HG02943 (cell line): ENCODE measurements around the gene PIBF1.
"Not testable (repeated sequence)": the region's sequence is repeated elsewhere in the genome, so short reads cannot be mapped to it uniquely, and the experiment has no call there.

Experiments
- ATAC-seq: cut with Tn5 transposase; IDR thresholded peaks from one replicate; pipeline ENCODE4 v1.9.1; 2021; ENCODE audit warnings: mild to moderate bottlenecking, low read depth, moderate library complexity; ENCODE audit not compliant: unreplicated experiment

Gene PIBF1

DNA sequence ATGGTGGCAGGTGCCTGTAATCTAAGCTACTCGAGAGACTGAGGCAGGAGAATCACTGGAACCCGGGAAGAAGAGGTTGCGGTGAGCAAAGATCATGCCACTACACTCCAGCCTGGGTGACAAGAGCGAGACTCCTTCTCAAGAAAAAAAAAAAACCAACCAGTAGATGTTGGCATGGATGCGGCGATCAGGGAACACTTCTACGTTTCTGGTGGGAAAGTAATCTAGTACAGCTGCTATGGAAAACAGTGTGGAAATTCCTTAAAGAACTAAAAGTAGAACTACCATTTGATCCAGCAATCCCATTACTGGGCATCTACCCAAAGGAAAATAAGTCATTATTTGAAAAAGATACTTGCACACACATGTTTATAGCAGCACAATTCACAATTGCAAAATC is 119.6 kb downstream of the PIBF1 start:
- not testable (repeated sequence) for ATAC-seq

DNA sequence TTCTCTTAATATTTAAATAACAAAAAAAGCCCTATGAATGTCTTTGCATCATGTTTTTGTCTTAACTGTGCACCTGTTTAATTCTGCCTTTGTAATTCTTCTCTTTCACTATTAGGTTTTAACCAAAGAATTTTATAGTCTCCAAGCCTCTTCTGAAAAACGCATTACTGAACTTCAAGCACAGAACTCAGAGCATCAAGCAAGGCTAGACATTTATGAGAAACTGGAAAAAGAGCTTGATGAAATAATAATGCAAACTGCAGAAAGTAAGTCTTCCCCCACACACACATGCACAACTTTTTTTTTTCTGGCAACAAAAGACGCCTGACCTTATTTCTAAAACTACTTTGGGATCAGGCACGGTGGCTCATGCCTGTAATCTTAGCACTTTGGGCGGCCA is 126.5 kb downstream of the PIBF1 start:
- ATAC-seq, result no peak

DNA sequence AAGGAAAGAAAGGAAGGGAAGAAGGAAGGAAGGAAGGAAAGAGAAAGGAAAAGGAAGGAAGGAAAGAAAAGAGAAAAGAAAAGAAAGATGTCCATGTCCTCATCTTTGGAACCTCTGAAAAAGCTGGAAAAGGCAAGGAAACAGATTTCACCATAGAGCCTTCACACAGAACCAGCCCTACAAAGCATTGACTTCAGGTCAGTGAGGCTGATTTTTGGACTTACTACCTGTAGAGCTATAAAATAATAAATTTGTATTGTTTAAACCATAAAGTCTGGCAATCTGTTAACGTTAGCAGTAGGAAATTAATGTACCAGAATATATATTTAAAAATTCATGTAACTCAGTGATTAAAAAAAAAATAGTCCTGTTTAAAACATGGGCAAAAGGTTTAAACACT is 130.0 kb downstream of the PIBF1 start:
- ATAC-seq, result no peak

DNA sequence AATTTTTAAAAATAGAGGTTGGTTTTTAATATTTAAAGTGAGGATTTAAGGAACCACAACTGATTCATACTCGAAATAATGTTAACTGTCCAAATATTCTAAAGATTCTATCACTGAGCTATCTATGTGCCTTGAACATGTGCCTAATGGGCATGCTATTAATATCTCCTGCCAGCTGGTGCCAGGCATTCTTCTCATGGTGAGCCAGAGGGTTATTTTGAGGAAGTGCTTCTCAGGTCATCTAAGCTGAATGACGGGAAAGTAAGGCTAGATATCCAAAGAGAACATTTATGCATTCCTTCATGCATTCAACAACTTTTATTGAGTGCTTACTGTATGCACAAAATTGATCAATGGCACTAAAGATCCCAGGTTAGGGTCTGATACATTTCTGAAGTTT is 138.2 kb downstream of the PIBF1 start:
- ATAC-seq, result no peak

DNA sequence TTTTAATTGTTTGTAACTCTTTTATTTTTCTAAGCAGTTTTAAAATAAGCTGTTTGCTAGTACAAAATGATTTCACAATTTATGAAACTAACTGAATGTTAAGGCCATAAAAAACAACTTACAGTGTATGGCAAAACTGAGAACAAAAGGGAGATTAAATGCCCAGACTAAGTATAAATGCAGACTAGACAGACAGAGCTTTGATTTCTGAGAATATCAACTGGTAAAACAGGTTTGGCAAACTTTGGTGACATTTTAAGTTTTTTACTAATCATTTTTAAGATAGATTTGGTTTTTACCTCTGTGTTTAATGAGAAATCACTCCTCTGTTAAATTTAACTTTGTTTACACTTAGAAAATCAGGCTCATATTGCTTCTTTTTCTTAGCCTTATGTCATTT is 149.4 kb downstream of the PIBF1 start:
- ATAC-seq, result no peak

DNA sequence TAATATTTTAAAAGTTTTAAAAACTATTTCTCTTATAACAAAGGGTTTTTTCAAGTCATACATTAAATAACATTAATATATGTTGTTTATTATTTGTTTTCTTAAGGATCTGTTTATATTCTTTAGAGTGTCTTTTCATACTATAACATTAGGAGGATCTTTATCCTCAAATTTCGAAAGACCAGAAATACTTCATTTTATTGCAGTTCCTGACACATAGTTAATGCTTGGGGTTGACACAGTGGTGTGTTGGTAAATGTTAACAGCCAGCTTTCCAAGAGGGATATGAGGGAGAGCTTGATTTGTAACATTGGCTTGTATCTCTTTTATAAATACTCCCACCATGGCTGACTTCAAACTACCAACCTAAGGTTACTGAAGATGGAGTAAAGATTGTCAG is 150.3 kb downstream of the PIBF1 start:
- ATAC-seq, result no peak

DNA sequence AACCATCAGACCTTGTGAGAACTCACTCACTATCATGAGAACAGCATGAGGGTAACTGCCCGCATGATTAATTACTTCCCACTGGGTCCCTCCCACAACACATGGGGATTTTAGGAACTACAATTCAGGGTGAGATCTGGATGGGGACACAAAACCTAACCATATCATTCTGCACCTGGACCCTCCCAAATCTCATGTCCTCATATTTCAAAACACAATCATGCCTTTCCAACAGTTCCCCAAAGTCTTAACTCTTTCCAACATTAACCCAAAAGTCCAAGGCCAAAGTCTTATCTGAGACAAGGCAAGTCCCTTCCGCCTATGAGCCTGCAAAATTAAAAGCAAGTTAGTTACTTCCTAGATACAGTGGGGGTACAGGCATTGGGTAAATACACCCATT is 164.3 kb downstream of the PIBF1 start:
- ATAC-seq, result not testable (repeated sequence)

DNA sequence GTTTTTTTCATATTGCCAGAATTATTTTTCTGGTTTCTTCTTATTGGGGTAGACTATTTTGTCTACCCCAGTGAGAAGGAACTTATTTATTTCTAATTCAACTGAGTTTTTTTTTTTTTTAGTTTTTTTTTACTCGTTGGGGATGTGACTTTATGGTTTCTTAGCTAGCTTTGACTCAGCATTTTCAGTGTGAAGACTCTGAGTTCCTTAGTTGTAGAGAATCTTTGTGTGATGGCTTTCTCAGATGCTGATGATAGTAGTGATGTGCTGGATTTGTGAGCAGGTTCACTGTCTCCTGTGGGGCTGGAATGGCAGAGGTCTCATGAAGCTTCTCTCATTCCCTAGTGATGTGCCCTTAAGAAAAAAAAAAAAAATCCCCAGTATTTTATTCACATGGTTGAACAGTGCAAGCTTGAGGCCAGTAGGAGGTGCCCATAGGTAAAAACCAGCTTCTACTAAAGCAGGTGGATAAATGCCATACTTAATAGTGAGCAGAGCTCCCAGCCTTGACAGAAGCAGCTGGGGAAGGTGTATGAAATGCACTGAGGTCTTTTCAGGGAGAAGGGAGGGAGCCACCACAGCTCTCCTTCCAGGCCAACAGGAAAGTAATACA is 170.7 kb downstream of the PIBF1 start:
- no peak for ATAC-seq

DNA sequence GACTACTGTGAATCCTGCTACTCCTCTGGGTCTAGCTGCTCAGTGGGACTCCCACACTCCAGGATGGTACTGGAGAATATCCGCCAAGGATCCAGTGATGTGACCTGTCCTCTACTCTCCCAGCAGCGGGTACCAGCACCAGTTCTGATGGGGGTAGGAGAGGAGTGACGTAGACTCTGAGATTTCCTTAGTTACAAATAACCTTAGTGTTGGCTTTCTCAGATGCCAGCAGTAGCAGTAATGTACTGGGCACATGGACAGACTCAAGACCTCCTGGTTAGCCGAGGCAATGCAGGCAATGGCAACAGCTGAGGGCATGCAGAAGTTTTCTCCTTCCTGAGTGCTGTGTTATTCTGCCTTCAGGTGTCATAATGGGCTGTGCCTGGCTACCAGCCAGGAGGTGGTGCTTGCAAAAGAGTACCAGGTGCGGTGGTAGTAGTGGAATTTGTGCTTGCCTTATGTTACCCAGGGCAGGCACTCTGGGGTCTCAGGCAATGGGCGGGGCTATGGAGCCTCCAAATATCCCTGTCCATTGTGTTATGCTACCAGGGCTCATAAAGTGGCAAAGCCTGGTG is 171.5 kb downstream of the PIBF1 start:
- ATAC-seq, result no peak

DNA sequence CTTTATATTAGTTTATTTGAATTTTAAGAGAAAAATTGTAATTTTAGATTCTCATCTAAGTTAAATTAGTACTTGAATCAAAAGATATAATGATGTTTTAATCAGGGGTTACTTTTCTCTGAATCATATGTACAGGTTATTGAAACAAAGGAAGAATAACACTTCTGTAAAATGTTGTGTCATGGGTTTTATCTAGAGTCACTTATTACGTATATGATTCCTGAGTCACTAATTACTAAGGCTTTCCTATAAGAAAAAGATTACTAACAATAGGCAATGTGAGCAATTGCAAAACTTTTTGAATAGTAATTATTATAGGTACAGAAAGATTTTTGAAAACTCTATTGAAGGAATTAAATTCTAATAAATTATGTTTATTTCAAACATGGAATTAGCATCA is 177.7 kb downstream of the PIBF1 start:
- ATAC-seq, result no peak

DNA sequence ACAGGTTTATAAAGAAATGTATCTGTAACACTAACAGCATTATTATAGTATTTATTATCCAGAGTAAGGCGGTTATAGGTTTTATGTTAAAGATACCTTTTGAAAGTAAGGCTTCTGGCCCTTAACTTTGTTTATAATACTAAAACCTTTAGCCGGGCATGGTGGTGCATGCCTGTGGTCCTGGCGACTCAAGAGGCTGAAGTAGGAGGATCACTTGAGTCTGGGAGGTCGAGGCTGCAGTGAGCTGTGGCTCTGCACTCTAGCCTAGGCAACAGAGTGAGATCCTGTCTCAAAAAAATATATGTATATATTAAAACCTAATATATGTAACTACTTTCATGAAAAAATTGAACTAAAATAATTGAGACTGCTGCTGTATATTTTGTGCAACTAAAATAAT is 178.2 kb downstream of the PIBF1 start:
- no peak for ATAC-seq

DNA sequence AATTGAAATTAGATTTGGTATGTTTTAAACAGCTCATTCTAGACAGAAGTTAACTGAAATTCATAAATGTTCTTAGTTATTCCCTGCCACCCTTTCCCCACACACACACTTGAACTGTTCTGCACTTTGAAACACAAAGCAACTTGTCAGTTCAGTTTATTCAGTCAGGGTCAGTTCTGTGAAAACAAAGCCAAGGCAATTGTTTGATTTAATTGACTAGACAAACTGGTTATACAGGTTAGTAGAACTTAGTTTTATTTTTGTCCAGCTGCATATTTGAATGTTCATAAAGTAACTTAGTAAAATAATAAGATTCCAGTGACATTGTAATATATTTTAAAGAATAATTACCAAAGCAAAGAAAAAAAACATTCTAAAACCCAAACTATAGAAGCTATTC is 178.6 kb downstream of the PIBF1 start:
- ATAC-seq, result no peak

DNA sequence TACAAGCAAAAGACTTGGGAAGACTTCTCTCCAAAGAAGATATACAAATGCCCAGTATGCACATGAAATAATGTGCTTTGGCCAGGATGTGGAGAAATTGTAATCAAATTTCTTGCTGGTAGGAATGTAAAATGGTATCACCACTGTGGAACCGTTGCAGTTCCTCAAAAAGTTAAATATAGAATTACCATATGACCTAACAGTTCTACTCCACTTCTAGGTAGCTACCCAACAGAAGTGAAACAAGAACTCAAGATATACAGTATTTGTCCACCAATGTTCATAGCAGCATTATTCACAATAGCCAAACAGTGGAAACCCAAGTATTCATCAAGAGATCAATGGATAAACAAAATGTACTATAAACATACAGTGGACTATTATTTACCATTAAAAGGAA is 181.8 kb downstream of the PIBF1 start:
- ATAC-seq, result no peak

DNA sequence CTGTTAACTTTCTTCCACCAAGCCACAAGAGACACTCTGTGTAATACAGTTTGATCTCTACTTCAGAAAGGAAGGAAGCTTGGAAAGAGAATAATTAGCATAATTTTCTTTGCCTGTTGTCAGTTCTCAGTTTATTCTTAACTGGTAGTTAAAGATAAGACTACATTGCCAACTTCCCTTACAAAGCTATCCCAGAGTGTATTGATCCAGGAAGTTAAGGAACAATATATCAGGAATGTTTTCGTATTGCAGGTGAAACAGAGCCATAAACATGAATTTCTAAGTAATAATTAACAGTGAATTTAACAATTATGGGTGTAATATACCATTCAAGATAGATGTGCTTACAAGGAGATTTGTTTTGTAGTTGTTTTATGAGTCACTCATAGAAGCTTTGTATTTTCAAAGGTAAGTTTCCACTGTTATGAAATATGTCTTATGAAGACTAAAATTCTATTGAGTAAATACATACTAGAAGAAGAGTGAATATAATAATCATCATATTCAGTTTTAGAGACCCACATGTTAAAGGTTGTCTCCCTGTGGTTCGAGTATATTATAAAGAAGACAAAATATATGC is 188.5 kb downstream of the PIBF1 start:
- ATAC-seq, result no peak

DNA sequence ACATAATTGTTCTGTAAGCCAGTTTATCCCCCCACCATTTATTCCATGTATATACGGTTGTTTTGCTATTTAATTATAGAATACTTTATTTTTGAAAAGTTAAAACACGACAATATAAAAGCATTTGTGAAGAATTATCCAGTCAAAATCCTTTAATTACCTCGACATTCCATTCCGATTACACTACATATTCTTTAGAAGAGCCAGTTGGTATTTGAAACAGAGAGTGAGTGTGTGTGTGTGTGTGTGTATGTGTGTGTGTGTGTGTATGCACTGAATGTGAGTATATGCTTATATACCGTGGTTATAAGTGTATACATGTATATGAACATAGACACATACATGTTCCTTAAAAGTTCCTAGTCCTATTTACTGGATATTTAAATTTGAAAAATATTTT is 189.0 kb downstream of the PIBF1 start:
- no peak for ATAC-seq

DNA sequence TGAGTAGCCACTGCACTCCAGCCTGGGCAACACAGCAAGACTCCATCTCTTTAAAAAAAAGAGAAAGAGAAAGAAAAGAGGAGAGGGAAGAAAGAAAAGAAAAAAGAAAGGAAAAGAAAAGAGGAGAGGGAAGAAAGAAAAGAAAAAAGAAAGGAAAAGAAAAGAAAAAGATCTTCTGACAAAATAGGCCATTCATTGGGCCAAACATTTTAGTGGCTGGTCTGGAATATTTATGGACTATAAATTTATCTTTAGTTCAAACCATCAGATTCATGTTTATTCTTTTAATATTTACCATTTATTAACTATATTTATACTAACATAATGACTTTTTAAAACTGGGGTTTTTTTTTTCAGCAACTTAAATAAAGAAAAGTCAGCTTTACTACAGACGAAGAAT is 191.3 kb downstream of the PIBF1 start:
- ATAC-seq, result no peak

DNA sequence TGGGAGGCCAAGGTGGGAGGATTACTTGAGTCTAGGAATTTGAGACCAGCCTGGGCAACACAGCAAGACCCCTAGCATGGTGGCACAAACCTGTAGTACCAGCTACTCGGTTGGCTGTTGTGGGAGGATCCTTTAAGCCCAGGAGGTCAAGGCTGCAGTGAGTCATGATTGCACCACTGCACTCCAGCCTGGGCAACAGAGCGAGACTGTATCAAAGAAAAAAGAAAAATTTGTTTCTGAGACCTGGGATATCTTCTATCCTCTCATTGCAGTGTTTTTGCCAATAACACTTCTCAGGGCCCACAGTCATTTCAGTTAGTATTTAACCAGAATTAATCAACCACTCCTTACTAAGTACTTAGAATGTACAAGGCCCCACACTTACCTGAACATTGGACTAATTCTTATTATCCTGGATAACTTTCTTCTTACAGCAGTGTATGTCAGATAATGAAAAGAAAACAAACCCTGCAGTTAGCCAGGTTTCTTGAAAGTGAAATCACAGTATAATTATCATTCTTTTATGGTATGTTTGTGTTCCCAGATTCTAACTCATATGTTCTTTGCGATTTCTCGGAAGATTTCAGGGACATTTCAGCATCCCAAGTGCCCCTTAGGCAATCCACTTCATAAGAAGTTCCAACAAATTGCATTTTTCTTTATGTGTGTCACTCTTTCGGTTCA is 201.3 kb downstream of the PIBF1 start:
- ATAC-seq, result no peak

DNA sequence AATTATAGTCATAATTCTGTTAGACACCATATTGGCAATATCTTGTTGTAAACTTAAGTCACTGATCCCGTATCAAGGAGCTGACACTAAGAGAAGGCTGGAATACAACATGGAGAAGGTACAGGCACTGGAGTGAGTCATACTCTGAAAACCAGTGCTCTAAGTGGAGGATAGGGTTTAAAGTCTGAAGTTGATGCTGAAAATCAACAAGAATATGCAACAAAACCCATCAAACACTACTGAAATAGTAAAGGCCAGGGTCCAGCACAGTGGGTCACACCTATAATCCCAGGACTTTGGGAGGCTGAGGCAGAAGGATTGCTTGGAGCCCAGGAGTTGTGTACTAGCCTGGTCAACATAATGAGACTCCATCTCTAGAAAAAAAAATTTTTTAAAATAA is 203.7 kb downstream of the PIBF1 start:
- no peak for ATAC-seq

DNA sequence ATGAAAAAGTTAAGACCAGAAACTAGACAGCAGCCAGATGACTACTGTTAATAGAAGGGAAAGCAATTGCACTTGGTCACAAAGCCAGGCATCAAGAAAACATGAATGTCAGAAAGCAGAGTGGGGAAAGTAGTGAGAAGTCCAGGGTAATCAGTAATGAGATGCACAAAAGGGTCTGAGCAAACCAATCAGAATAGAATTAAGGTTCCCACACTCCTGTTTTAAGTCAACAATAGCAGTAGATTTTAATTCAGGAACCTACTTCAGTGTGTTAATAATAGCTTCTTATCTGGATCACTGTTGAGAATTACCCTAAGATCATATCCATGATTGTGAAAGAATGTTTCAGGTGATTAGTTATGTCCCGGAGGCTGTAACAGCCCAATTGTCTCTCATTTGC is 204.3 kb downstream of the PIBF1 start:
- no peak for ATAC-seq

DNA sequence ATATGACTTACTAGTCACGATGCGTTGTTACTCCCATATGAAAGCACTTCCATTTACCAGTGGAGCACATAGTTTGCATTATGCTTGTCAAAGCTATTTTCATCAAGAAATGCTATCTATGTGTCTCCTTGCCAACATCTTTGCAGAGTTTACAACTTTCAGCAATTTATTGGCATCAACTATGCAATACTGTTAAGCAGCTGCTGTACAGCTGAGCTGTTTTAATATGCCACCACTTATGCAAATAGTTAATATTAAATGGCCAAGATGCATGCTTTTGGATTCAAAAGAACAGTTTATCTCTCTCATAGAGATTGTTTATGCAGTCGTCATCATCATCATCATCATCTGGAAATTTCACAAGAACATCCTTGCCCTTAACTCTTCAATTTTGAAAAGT is 209.0 kb downstream of the PIBF1 start:
- ATAC-seq, result no peak

DNA sequence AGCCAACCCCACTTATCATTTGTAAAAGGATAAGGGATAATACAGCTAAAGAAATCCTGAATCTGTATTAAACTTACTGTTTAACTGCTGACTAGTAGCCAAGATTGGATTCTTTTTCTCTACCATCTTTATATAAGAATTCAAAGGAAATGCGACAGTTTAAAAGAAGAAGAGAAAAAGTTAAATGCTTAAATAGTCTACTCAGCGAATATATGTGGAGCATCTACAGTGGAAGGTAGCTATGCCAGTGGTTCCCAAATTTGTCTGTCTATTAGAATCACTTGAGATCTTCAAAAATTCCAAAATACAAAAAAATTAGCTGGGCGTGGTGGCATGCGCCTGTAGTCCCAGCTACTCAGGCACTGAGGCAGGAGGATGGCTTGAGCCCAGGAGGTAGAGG is 216.1 kb downstream of the PIBF1 start:
- ATAC-seq, result no peak
